22Rv1 (cell line): ENCODE measurements around the gene PTPRR.

Source experiments
- H3K27ac ChIP-seq: fragments of 450-650 bp; 2 replicates; pipeline ENCODE4 v1.5.1; 2017
- CTCF ChIP-seq: fragments of 450-650 bp; IDR thresholded peaks from 2 replicates; pipeline ENCODE4 v1.5.1; 2017; ENCODE audit warnings: mild to moderate bottlenecking
- ZFX ChIP-seq: fragments of 450-650 bp; IDR thresholded peaks from 2 replicates; pipeline ENCODE4 v1.6.1; 2017; ENCODE audit warnings: antibody characterized with exemption, borderline replicate concordance

The PTPRR gene

GRCh38 chr12:70646850-70647249, 273.7 kb downstream of the PTPRR start:
- TF ChIP-seq CTCF (no peak), ZFX (no peak)

GRCh38 chr12:70645494-70646317, 274.8 kb downstream of the PTPRR start:
- H3K27ac ChIP-seq, result peak overlapping the region; percentile 93
- TF ChIP-seq ZFX, result no peak
- no peak for TF ChIP-seq CTCF

More at GRCh38 chr12:70646850-70647249, 273.7 kb downstream of the PTPRR start:
- peak overlapping the region; percentile 93 for H3K27ac ChIP-seq

- H3K27ac ChIP-seq, result peak overlapping the region; percentile 93
- no peak for TF ChIP-seq CTCF
- no peak for TF ChIP-seq ZFX
These were observed 275.7 kb downstream of the PTPRR start for GRCh38 chr12:70644861-70645260.

GRCh38 chr12:70643939-70644338, 276.6 kb downstream of the PTPRR start:
- peak overlapping the region; percentile 93 for H3K27ac ChIP-seq
- TF ChIP-seq ZFX (no peak), CTCF (no peak)

- peak overlapping the region; percentile 93 for H3K27ac ChIP-seq
- TF ChIP-seq ZFX (no peak), CTCF (no peak)
These were observed 278.8 kb downstream of the PTPRR start for GRCh38 chr12:70641691-70642090.

- TF ChIP-seq ZFX (no peak), CTCF (no peak)
- peak overlapping the region; percentile 93 for H3K27ac ChIP-seq
These were observed 279.6 kb downstream of the PTPRR start for GRCh38 chr12:70640901-70641300.

GRCh38 chr12:70639535-70639934, 281.0 kb downstream of the PTPRR start:
- peak overlapping the region; percentile 93 for H3K27ac ChIP-seq
- no peak for TF ChIP-seq CTCF
- no peak for TF ChIP-seq ZFX
